Endothelial cell (in vitro differentiated cells): Measurements from ENCODE around the gene MXD4. TPM values are rescaled to one million over a fixed set of nuclear protein-coding genes. Genes with fewer than 3 reads are reported as not detected.

Source experiments
- DNase-seq: peaks from one replicate; pipeline ENCODE4 v3.0.0; 2021; ENCODE audit warnings: low spot score
- H3K27ac Mint-ChIP-seq: one replicate; pipeline ENCODE4 v1.8.0; 2021; ENCODE audit warnings: mixed read lengths, inconsistent platforms; ENCODE audit not compliant: unreplicated experiment
- H3K27me3 Mint-ChIP-seq: one replicate; pipeline ENCODE4 v1.8.0; 2021; ENCODE audit warnings: mild to moderate bottlenecking, moderate library complexity, mixed read lengths, inconsistent platforms; ENCODE audit not compliant: unreplicated experiment
- H3K36me3 Mint-ChIP-seq: one replicate; pipeline ENCODE4 v1.8.0; 2021; ENCODE audit warnings: mild to moderate bottlenecking, low read depth, mixed read lengths, inconsistent platforms; ENCODE audit not compliant: unreplicated experiment
- H3K4me1 Mint-ChIP-seq: one replicate; pipeline ENCODE4 v1.8.0; 2021; ENCODE audit warnings: mild to moderate bottlenecking, mixed read lengths, inconsistent platforms; ENCODE audit not compliant: unreplicated experiment
- H3K4me3 Mint-ChIP-seq: one replicate; pipeline ENCODE4 v1.8.0; 2021; ENCODE audit warnings: mild to moderate bottlenecking, mixed read lengths, inconsistent platforms; ENCODE audit not compliant: unreplicated experiment
- H3K9me3 Mint-ChIP-seq: one replicate; pipeline ENCODE4 v1.8.0; 2021; ENCODE audit warnings: mixed read lengths, inconsistent platforms; ENCODE audit not compliant: unreplicated experiment
- CTCF ChIP-seq: fragments of 200-600 bp; sonication (generic); IDR thresholded peaks from one replicate; pipeline ENCODE4 v1.5.0; 2021; ENCODE audit warnings: antibody characterized with exemption; ENCODE audit not compliant: unreplicated experiment
- total RNA-seq: library from RNA; stranded (reverse); fragmentation: NEBNext Ultra II Directional; extraction: Animal tissue kit (Norgen Biotek cat#: 25700); gene quantifications from one replicate; pipeline ENCODE4 v1.2.1, GENCODE V29; 2021; ENCODE audit not compliant: unreplicated experiment

Gene MXD4
- total RNA-seq, 1 donor from 2014 or later = 93.5 TPM

- no peak for DNase-seq
- Mint-ChIP-seq H3K4me1 (peaks cover 7% of the 10 kb centered on the region), H3K36me3 (peaks cover 21% of the 10 kb centered on the region), H3K4me3 (no peak overlapping the region), H3K27ac (no peak overlapping the region), H3K9me3 (no peaks in the 10 kb centered on the region), H3K27me3 (peaks cover 22% of the 10 kb centered on the region)
- no peak for TF ChIP-seq CTCF
Measured at GRCh38 chr4:2251073-2251794, 10.7 kb downstream of the MXD4 start.

- Mint-ChIP-seq H3K36me3 (peaks cover 21% of the 10 kb centered on the region), H3K4me3 (no peak overlapping the region), H3K4me1 (peaks cover 7% of the 10 kb centered on the region), H3K9me3 (no peaks in the 10 kb centered on the region), H3K27ac (no peak overlapping the region), H3K27me3 (peaks cover 23% of the 10 kb centered on the region)
- TF ChIP-seq CTCF = no peak
- no peak for DNase-seq
Measured at GRCh38 chr4:2250357-2251072, 11.4 kb downstream of the MXD4 start.

GRCh38 chr4:2249526-2250356 lies 12.2 kb downstream of the MXD4 start:
- no peaks in the 10 kb centered on the region for H3K9me3 Mint-ChIP-seq
- H3K27ac Mint-ChIP-seq = no peak overlapping the region
- peaks cover 9% of the 10 kb centered on the region for H3K4me1 Mint-ChIP-seq
- no peak overlapping the region for H3K4me3 Mint-ChIP-seq
- peaks cover 25% of the 10 kb centered on the region for H3K36me3 Mint-ChIP-seq
- TF ChIP-seq CTCF = no peak
- H3K27me3 Mint-ChIP-seq = peaks cover 23% of the 10 kb centered on the region
- no peak for DNase-seq

- Mint-ChIP-seq H3K36me3 (peaks cover 21% of the 10 kb centered on the region), H3K4me3 (peak overlapping the region; percentile 7), H3K4me1 (peaks cover 3% of the 10 kb centered on the region), H3K27ac (no peak overlapping the region), H3K9me3 (no peaks in the 10 kb centered on the region), H3K27me3 (peaks cover 16% of the 10 kb centered on the region)
- TF ChIP-seq CTCF = no peak
- no peak for DNase-seq
Measured at GRCh38 chr4:2248821-2249261, 13.1 kb downstream of the MXD4 start.
